Neutrophil (primary cell): ENCODE data around the gene SOX5.

Source experiments
- H3K27ac ChIP-seq: fragments of 200-600 bp; sonication (generic); 2 replicates; pipeline ENCODE4 v1.5.1; 2016; ENCODE audit warnings: mild to moderate bottlenecking, moderate library complexity
- H3K27me3 ChIP-seq: fragments of 200-600 bp; sonication (generic); 2 replicates; pipeline ENCODE4 v1.6.0; 2016; ENCODE audit warnings: mild to moderate bottlenecking
- H3K36me3 ChIP-seq: fragments of 200-600 bp; sonication (generic); 2 replicates; pipeline ENCODE4 v1.5.1; 2017
- H3K4me1 ChIP-seq, 2 experiments: fragments of 200-600 bp in 1 of 2; sonication (generic) in 1 of 2; 1 replicate in 1 of 2; 2 replicates in 1 of 2; pipeline versions ENCODE4 v1.5.1 to v1.6.1; 2013 to 2016; ENCODE audit warnings: low read depth in 1 of 2, low read length in 1 of 2, mild to moderate bottlenecking in 1 of 2, moderate library complexity in 1 of 2; ENCODE audit not compliant: control insufficient read depth in 1 of 2, insufficient read depth in 1 of 2
- H3K4me3 ChIP-seq, 2 experiments: fragments of 200-600 bp in 1 of 2; sonication (generic) in 1 of 2; 1 replicate in 1 of 2; 2 replicates in 1 of 2; pipeline ENCODE4 v1.5.1; 2013 to 2016; ENCODE audit warnings: low read depth in 1 of 2, low read length in 1 of 2, mild to moderate bottlenecking in 1 of 2, moderate library complexity in 1 of 2
- H3K9me3 ChIP-seq: fragments of 200-600 bp; sonication (generic); 2 replicates; pipeline ENCODE4 v1.5.1; 2016
- CTCF ChIP-seq: fragments of 200-600 bp; sonication (generic); IDR thresholded peaks from 2 replicates; pipeline ENCODE4 v1.5.1; 2016; ENCODE audit warnings: antibody characterized with exemption

The SOX5 gene

GRCh38 chr12:23708185-23708837 is 241.2 kb downstream of the SOX5 start:
- Histone ChIP-seq H3K36me3 (no peaks in the 10 kb centered on the region), H3K4me3 (no peak overlapping the region), H3K27me3 (no peaks in the 10 kb centered on the region), H3K4me1 (no peaks in the 10 kb centered on the region), H3K9me3 (no peaks in the 10 kb centered on the region), H3K27ac (no peak overlapping the region)
- no peak for TF ChIP-seq CTCF

- TF ChIP-seq CTCF: no peak
- no peaks in the 10 kb centered on the region for H3K4me1 ChIP-seq
- H3K9me3 ChIP-seq: no peaks in the 10 kb centered on the region
- H3K27ac ChIP-seq: no peak overlapping the region
- no peaks in the 10 kb centered on the region for H3K27me3 ChIP-seq
- H3K36me3 ChIP-seq: no peaks in the 10 kb centered on the region
- H3K4me3 ChIP-seq: no peak overlapping the region
These were observed 242.2 kb downstream of the SOX5 start for GRCh38 chr12:23707270-23707669.

GRCh38 chr12:23704992-23705943 is 244.2 kb downstream of the SOX5 start:
- Histone ChIP-seq H3K9me3 (no peaks in the 10 kb centered on the region), H3K4me3 (no peak overlapping the region), H3K27me3 (no peaks in the 10 kb centered on the region), H3K36me3 (no peaks in the 10 kb centered on the region), H3K27ac (no peak overlapping the region), H3K4me1 (no peaks in the 10 kb centered on the region)
- TF ChIP-seq CTCF: no peak

- H3K4me3 ChIP-seq: no peak overlapping the region
- no peak for TF ChIP-seq CTCF
- no peaks in the 10 kb centered on the region for H3K27me3 ChIP-seq
These were observed 246.4 kb downstream of the SOX5 start for GRCh38 chr12:23703051-23703450.

GRCh38 chr12:23699031-23699430 is 250.4 kb downstream of the SOX5 start:
- no peak for TF ChIP-seq CTCF
- H3K9me3 ChIP-seq: no peaks in the 10 kb centered on the region
- H3K4me3 ChIP-seq: no peak overlapping the region
- no peak overlapping the region for H3K27ac ChIP-seq
- no peaks in the 10 kb centered on the region for H3K27me3 ChIP-seq
- no peaks in the 10 kb centered on the region for H3K4me1 ChIP-seq
- no peaks in the 10 kb centered on the region for H3K36me3 ChIP-seq

More at GRCh38 chr12:23703051-23703450, 246.4 kb downstream of the SOX5 start:
- H3K9me3 ChIP-seq: no peaks in the 10 kb centered on the region
- H3K27ac ChIP-seq: no peak overlapping the region
- H3K36me3 ChIP-seq: no peaks in the 10 kb centered on the region
- H3K4me1 ChIP-seq: no peaks in the 10 kb centered on the region
